A549 (cell line): Measurements from ENCODE around the gene EP400. TPM values are rescaled to one million over a fixed set of nuclear protein-coding genes. Genes with fewer than 3 reads are reported as not detected.
A peak's percentile ranks its signal among the peaks of the same experiment; 100 is the strongest.

Experiments used
- ATAC-seq, 2 experiments: fragments of 200-7000 bp in 1 of 2; fragments of >200 bp in 1 of 2; cut with Nextera tagmentation in 1 of 2; cut with Tn5 transposase in 1 of 2; 3 replicates each; pipeline versions ENCODE4 v1.8.0 to v1.9.1; 2018 to 2020; ENCODE audit warnings: mild to moderate bottlenecking in 1 of 2, moderate library complexity in 1 of 2
- CTCF ChIA-PET: fragments of 300-600 bp; sonication (Branson Sonifier 250); formaldehyde crosslinking; extraction: SDS; loops from one replicate; lab custom pipeline; 2021; ENCODE audit warnings: antibody characterized with exemption, inconsistent platforms; lab: Yijun Ruan, JAX
- POLR2A ChIA-PET: fragments of 350-600 bp; formaldehyde crosslinking; extraction: SDS; loops from one replicate; lab custom pipeline; 2021; ENCODE audit warnings: antibody characterized with exemption, inconsistent platforms; lab: Yijun Ruan, JAX
- DNase-seq, 2 experiments: peaks; one replicate each; pipeline versions ENCODE4 v3.0.0 to v3.0.0-alpha.2; 2011 to 2016; ENCODE audit warnings: low read depth in 1 of 2, low spot score in 1 of 2
- FAIRE-seq: peaks from 2 replicates; lab custom pipeline; 2011; peaks lifted over from hg19 to GRCh38; lab: Jason Lieb, UNC
- H3K27ac ChIP-seq, 2 experiments: fragments of >200 bp; sonication (Bioruptor Twin); formaldehyde crosslinking; 3 replicates each; pipeline ENCODE4 v1.5.1; 2016 to 2017
- H3K4me1 ChIP-seq: fragments of >200 bp; sonication (Bioruptor Twin); formaldehyde crosslinking; 3 replicates; pipeline ENCODE4 v1.6.1; 2016
- H3K4me2 ChIP-seq: fragments of >200 bp; sonication (Bioruptor Twin); formaldehyde crosslinking; 3 replicates; pipeline ENCODE4 v1.6.1; 2016
- H3K4me3 ChIP-seq: fragments of >200 bp; sonication (Bioruptor Twin); formaldehyde crosslinking; 3 replicates; pipeline ENCODE4 v1.5.1; 2016
- H3K9me3 ChIP-seq: fragments of >200 bp; sonication (Bioruptor Twin); formaldehyde crosslinking; 3 replicates; pipeline ENCODE4 v1.6.1; 2016
- CTCF ChIP-seq: fragments of >200 bp; sonication (Bioruptor Twin); formaldehyde crosslinking; IDR thresholded peaks from 3 replicates; pipeline ENCODE4 v1.5.1; 2016
- EHF ChIP-seq: fragments of 250-450 bp; sonication (Bioruptor Pico); IDR thresholded peaks from 2 replicates; pipeline ENCODE4 v1.5.0; 2020; ENCODE audit warnings: mild to moderate bottlenecking
- EHMT2 ChIP-seq: fragments of 200-600 bp; sonication (generic); IDR thresholded peaks from 2 replicates; pipeline ENCODE4 v1.6.1; 2016; ENCODE audit warnings: antibody characterized with exemption, low read depth, mild to moderate bottlenecking, moderate library complexity
- ELK1 ChIP-seq: fragments of 150-350 bp; IDR thresholded peaks from 2 replicates; pipeline ENCODE4 v1.6.1; 2014; ENCODE audit warnings: low read depth, mild to moderate bottlenecking, low read length
- EP300 ChIP-seq, 2 experiments: fragments of >200 bp; sonication (Bioruptor Twin); formaldehyde crosslinking; IDR thresholded peaks; 2 replicates in 1 of 2; 3 replicates in 1 of 2; pipeline ENCODE4 v1.6.1; 2016 to 2017
- FOSB ChIP-seq: fragments of 250-450 bp; sonication (Bioruptor Pico); IDR thresholded peaks from 2 replicates; pipeline ENCODE4 v1.5.0; 2020; ENCODE audit warnings: mild to moderate bottlenecking, moderate library complexity
- FOSL2 ChIP-seq, 2 experiments: fragments of 450-650 bp in 1 of 2; fragments of >200 bp in 1 of 2; sonication (Bioruptor Twin) in 1 of 2; formaldehyde crosslinking; IDR thresholded peaks; 2 replicates each; pipeline versions ENCODE4 v1.5.0 to v1.6.1; 2016 to 2020; ENCODE audit warnings: mild to moderate bottlenecking in 1 of 2, moderate library complexity in 1 of 2
- FOXS1 ChIP-seq: fragments of 250-450 bp; sonication (Bioruptor Pico); IDR thresholded peaks from 2 replicates; pipeline ENCODE4 v1.5.0; 2020; ENCODE audit warnings: mild to moderate bottlenecking, moderate library complexity
- GATA3 ChIP-seq: IDR thresholded peaks from 2 replicates; pipeline ENCODE4 v1.6.1; 2012; ENCODE audit warnings: borderline replicate concordance
- HMGXB4 ChIP-seq: fragments of 250-450 bp; sonication (Bioruptor Pico); IDR thresholded peaks from 2 replicates; pipeline ENCODE4 v1.5.0; 2021; ENCODE audit warnings: mild to moderate bottlenecking, moderate library complexity, borderline replicate concordance
- HOXB5 ChIP-seq: fragments of 250-450 bp; sonication (Bioruptor Pico); IDR thresholded peaks from 2 replicates; pipeline ENCODE4 v1.5.0; 2020; ENCODE audit warnings: mild to moderate bottlenecking, moderate library complexity
- JUN ChIP-seq, 2 experiments: fragments of >200 bp; sonication (Bioruptor Twin); formaldehyde crosslinking; IDR thresholded peaks; 2 replicates in 1 of 2; 3 replicates in 1 of 2; pipeline ENCODE4 v1.6.1; 2016 to 2017
- KDM1A ChIP-seq: fragments of 200-600 bp; sonication (generic); IDR thresholded peaks from 2 replicates; pipeline ENCODE4 v1.6.1; 2016; ENCODE audit warnings: low read depth, mild to moderate bottlenecking
- MAFK ChIP-seq: fragments of 450-650 bp; IDR thresholded peaks from 2 replicates; pipeline ENCODE4 v1.6.1; 2014; ENCODE audit not compliant: partially characterized antibody
- MAX ChIP-seq: IDR thresholded peaks from 2 replicates; pipeline ENCODE4 v1.6.1; 2012
- MYC ChIP-seq: IDR thresholded peaks from 2 replicates; pipeline ENCODE4 v1.6.1; 2012; ENCODE audit warnings: mild to moderate bottlenecking, inconsistent platforms, low read length, improper control_type of control experiment, borderline replicate concordance
- PBX3 ChIP-seq: IDR thresholded peaks from 2 replicates; pipeline ENCODE4 v1.6.1; 2012
- PHF8 ChIP-seq: fragments of 200-600 bp; sonication (generic); IDR thresholded peaks from 2 replicates; pipeline ENCODE4 v1.6.1; 2016; ENCODE audit warnings: low read depth, mild to moderate bottlenecking, antibody characterized with exemption, moderate library complexity, borderline replicate concordance
- POLR2A ChIP-seq: IDR thresholded peaks from 2 replicates; pipeline ENCODE4 v1.6.1; 2012; ENCODE audit warnings: mild to moderate bottlenecking, low read length
- POLR2AphosphoS2 ChIP-seq: conservative IDR thresholded peaks from 2 replicates; pipeline ENCODE4 v1.6.1; 2012; ENCODE audit warnings: low read length, improper control_type of control experiment, inconsistent platforms
- RAD21 ChIP-seq, 2 experiments: fragments of >200 bp in 1 of 2; sonication (Bioruptor Twin) in 1 of 2; formaldehyde crosslinking in 1 of 2; IDR thresholded peaks in 1 of 2; conservative IDR thresholded peaks in 1 of 2; 2 replicates in 1 of 2; 3 replicates in 1 of 2; pipeline ENCODE4 v1.6.1; 2012 to 2018; ENCODE audit warnings: inconsistent platforms in 1 of 2
- TP53 ChIP-seq: fragments of 250-450 bp; sonication (Bioruptor Pico); IDR thresholded peaks from 2 replicates; pipeline ENCODE4 v1.5.0; 2021; ENCODE audit warnings: mild to moderate bottlenecking, moderate library complexity
- USF2 ChIP-seq: fragments of 450-650 bp; IDR thresholded peaks from 2 replicates; pipeline ENCODE4 v1.6.1; 2014; ENCODE audit warnings: antibody characterized with exemption
- ZNF302 ChIP-seq: fragments of 250-450 bp; sonication (Bioruptor Pico); IDR thresholded peaks from 2 replicates; pipeline ENCODE4 v1.9.0; 2021; ENCODE audit warnings: inconsistent platforms, mild to moderate bottlenecking, moderate library complexity
- ZSCAN20 ChIP-seq: fragments of 250-450 bp; sonication (Bioruptor Pico); IDR thresholded peaks from 2 replicates; pipeline ENCODE4 v1.8.0; 2022; ENCODE audit warnings: mild to moderate bottlenecking, moderate library complexity
- WGBS: methylation state at CpG from one replicate; pipeline ENCODE4 v1.1.6; 2017; ENCODE audit errors: missing lambda C conversion rate; 5-methylcytosine and 5-hydroxymethylcytosine counted together
- polyA plus RNA-seq, 4 experiments: library from polyadenylated mRNA; depleted of rRNA in 3 of 4; stranded (reverse); fragments of >200 nt; fragmentation: RNase III in 1 of 4; extraction: RNeasy Plus Mini Kit Qiagen cat#74134 plus additional on column Dnase treatment in 1 of 4; gene quantifications; 2 replicates in 3 of 4; 3 replicates in 1 of 4; pipeline ENCODE4 v1.2.3, GENCODE V29; 2011 to 2017

The EP400 gene
- polyA plus RNA-seq, 2 of the 4 experiments (the other 2 are of a cell fraction) = 9.7 to 15.2 TPM

GRCh38 chr12:131912518-131913274, 37.0 kb upstream of the EP400 start:
- ChIA-PET POLR2A (interaction anchor here (0.5 kb wide), 1 partner anchor 44 kb away, joined by 8 read pairs; no protein-coding TSS in a partner anchor), CTCF (interaction anchor here (1.0 to 3.7 kb wide), 6 partner anchors 8 to 74 kb away, joined by 3 to 24 read pairs (median 3); no protein-coding TSS in a partner anchor)
- peaks cover 44% of the 10 kb centered on the region for H3K4me1 ChIP-seq
- 47% methylated on average over 13 of the region's 20 CpGs for WGBS
- DNase-seq (peak; percentile 82 to 90), ATAC-seq (peak; percentile 30 to 51; a peak in 5 of 6 replicates), FAIRE-seq (no peak)
- H3K9me3 ChIP-seq = no peaks in the 10 kb centered on the region
- peak overlapping the region; percentile 61 for H3K4me2 ChIP-seq
- H3K4me3 ChIP-seq = no peak overlapping the region
- peak overlapping the region; percentile 76 to 88 for H3K27ac ChIP-seq
- TF ChIP-seq TP53 (CRISPR knock-in tag) (no peak), PHF8 (no peak), POLR2A (no peak), ZNF302 (CRISPR knock-in tag) (no peak), EHMT2 (no peak), ZSCAN20 (CRISPR knock-in tag) (no peak), HOXB5 (no peak), FOSB (CRISPR knock-in tag) (no peak), PBX3 (0 out of 2 replicates have a peak, but pooled peaks have one; percentile 19), MYC (0 out of 2 replicates have a peak, but pooled peaks have one; percentile 13), CTCF (no peak), EP300 (IDR thresholded peaks at IDR 0.05) (no peak; a peak in 1 of 5 replicates), USF2 (no peak), KDM1A (no peak), MAX (0 out of 2 replicates have a peak, but pooled peaks have one; percentile 67), GATA3 (peak; percentile 51; the same call in 1 of the 2 replicates), RAD21 (conservative IDR thresholded peaks at IDR 0.05 in 1 of 2, IDR thresholded peaks at IDR 0.05 in 1 of 2) (peak in 1 of 2 experiments; percentile 22; a peak in 2 of 5 replicates), JUN (IDR thresholded peaks at IDR 0.05) (no peak), POLR2AphosphoS2 (0 out of 2 replicates have a peak, but pooled peaks have one; percentile 50), FOXS1 (CRISPR knock-in tag) (no peak), FOSL2 (IDR thresholded peaks at IDR 0.05) (no peak), FOSL2 (CRISPR knock-in tag; IDR thresholded peaks at IDR 0.05) (peak; percentile 82)

GRCh38 chr12:131913666-131914065, 36.1 kb upstream of the EP400 start:
- Histone ChIP-seq H3K4me2 (no peak overlapping the region), H3K27ac (peak overlapping the region in 1 of 2 experiments; percentile 42; a peak in 2 of 6 replicates), H3K9me3 (no peaks in the 10 kb centered on the region), H3K4me1 (peaks cover 44% of the 10 kb centered on the region), H3K4me3 (no peak overlapping the region)
- ChIA-PET POLR2A (no interaction called here), CTCF (interaction anchor here (1.0 to 1.2 kb wide), 3 partner anchors 50 to 60 kb away, joined by 3 read pairs; no protein-coding TSS in a partner anchor)
- DNase-seq (no peak), ATAC-seq (no peak), FAIRE-seq (no peak)
- TF ChIP-seq FOSB (CRISPR knock-in tag) (no peak), FOXS1 (CRISPR knock-in tag) (no peak), HMGXB4 (CRISPR knock-in tag) (no peak), MAFK (no peak), EHF (CRISPR knock-in tag) (no peak), ELK1 (no peak), MYC (no peak)
- WGBS = 91% methylated on average over 8 of the region's 8 CpGs
